ENCODE measurements around the gene GIPC2.

DNA sequence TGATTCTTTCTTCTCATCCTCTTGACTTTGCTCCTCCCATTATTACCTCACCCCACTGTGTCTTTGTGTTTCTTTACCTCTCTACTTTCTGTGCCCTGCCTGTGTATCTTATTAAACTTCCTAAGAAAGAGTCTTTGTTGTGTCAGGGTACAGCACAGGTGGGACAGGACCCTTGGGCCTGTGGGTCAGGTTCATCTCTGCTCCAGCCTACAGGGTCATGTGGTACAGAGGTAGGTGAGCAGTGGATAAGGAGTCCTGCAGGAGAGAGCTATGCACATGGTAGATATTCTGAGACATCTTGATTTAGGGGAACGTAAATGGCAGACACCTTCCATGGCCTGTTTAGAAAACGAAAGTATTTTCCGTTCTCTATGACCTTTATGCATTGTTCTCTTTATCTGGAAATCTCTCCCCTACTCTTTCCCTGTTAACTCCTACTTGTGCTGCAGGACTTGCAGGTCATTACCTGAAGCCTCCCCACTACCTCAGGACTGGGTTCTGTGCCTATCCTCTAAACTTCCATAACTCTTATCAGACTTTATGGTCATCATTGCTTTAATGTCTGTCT is 9.9 kb downstream of the GIPC2 start:
- no peak for TF ChIP-seq CTCF (IDR thresholded peaks at IDR 0.05)
- TF ChIP-seq HDAC2 (IDR thresholded peaks at IDR 0.05): no peak
- TF ChIP-seq MYC (IDR thresholded peaks at IDR 0.05; ENCODE audit: borderline replicate concordance, low read length): no peak
